Heart left ventricle (tissue), 13 donors: Measurements from ENCODE around the gene MITF.

Experiments used
- CTCF ChIP-seq, 12 donors: fragments of 200-600 bp; sonication (generic) in 4 of 12; IDR thresholded peaks; one replicate each; pipeline versions ENCODE4 v1.5.0 to v1.8.0; 2018 to 2022; ENCODE audit warnings: antibody characterized with exemption in 12 of 12, mild to moderate bottlenecking in 5 of 12
- POLR2A ChIP-seq, 2 donors: fragments of 450-650 bp; IDR thresholded peaks; one replicate each; pipeline ENCODE4 v1.6.1; 2017; ENCODE audit warnings: antibody characterized with exemption in 2 of 2, mild to moderate bottlenecking in 2 of 2, moderate library complexity in 2 of 2
- donor health status: ischemic (EF 13 %, LVEDD 7.1; RV severe dilation, severe dysfunction).
- donor health status: DM: no; HTN: yes; CAD: no.
- donor health status: DM: no; HTN: no; CAD: no.
- donor health status: ischemic (EF 25% LVEDD 6.9; RV normal size, moderate dysfunction).
- donor health status: ischemic (EF 25% LVEDD 5.7; RV mildly dilated, moderate dysfunction).
- donor health status: ischemic (EF 35%, LVEDD 5.7; RV mildly dilated, moderate dysfunction).
- donor health status: nonischemic (EF 11% LVEDD 7.7; RV severe dilation, severe dysfunction).
- donor health status: DM: yes; HTN: yes; CAD: no.
- donor health status: PGD.
- donor health status: ischemic (EF 29% LVEDD 5.4; RV normal size, mild dysfunction).
- donor health status: nonischemic (EF 23%, LVEDD 6.1; RV moderate dilation, normal function).

GRCh38 chr3:69768438-69768837 lies 29.2 kb downstream of the MITF start:
- TF ChIP-seq CTCF (IDR thresholded peaks at IDR 0.05) (no peak), POLR2A (IDR thresholded peaks at IDR 0.05) (no peak)
